WTC11 (cell line): ENCODE results near the gene NTN3. TPM values are rescaled to one million over a fixed set of nuclear protein-coding genes. Genes with fewer than 3 reads are reported as not detected.
A peak's percentile ranks its signal among the peaks of the same experiment; 100 is the strongest.

ENCODE experiments used
- ATAC-seq: fragments of 200-7000 bp; cut with Tn5 transposase; 2 replicates; pipeline ENCODE4 v1.10.0; 2021; ENCODE audit warnings: mild to moderate bottlenecking, moderate library complexity
- CTCF ChIA-PET: fragments of 300-600 bp; sonication (Branson Sonifier 250); formaldehyde crosslinking; loops from one replicate; lab custom pipeline; 2021; ENCODE audit warnings: antibody characterized with exemption; lab: Charles Lee
- POLR2A ChIA-PET: fragments of 350-600 bp; sonication (Branson Sonifier 250); formaldehyde crosslinking; loops from one replicate; lab custom pipeline; 2021; ENCODE audit warnings: antibody characterized with exemption; lab: Charles Lee
- DNase-seq: peaks from one replicate; pipeline ENCODE4 v3.0.0; 2021; ENCODE audit warnings: low spot score
- H3K27ac Mint-ChIP-seq: 2 replicates; pipeline ENCODE4 v1.8.0; 2021; ENCODE audit warnings: mixed read lengths
- H3K27me3 Mint-ChIP-seq: 2 replicates; pipeline ENCODE4 v1.8.0; 2021; ENCODE audit warnings: low read depth, mild to moderate bottlenecking, moderate library complexity, mixed read lengths
- H3K36me3 Mint-ChIP-seq: 2 replicates; pipeline ENCODE4 v1.8.0; 2021; ENCODE audit warnings: mixed read lengths
- H3K4me1 Mint-ChIP-seq: 2 replicates; pipeline ENCODE4 v1.8.0; 2022; ENCODE audit warnings: mixed read lengths
- H3K4me3 Mint-ChIP-seq: 2 replicates; pipeline ENCODE4 v1.8.0; 2021; ENCODE audit warnings: mild to moderate bottlenecking, moderate library complexity, mixed read lengths
- H3K9me3 Mint-ChIP-seq: 2 replicates; pipeline ENCODE4 v1.8.0; 2021; ENCODE audit warnings: mixed read lengths
- CDX4 ChIP-seq: fragments of 250-450 bp; sonication (Bioruptor Pico); IDR thresholded peaks from 2 replicates; pipeline ENCODE4 v1.9.0; 2021; ENCODE audit warnings: moderate library complexity, mild to moderate bottlenecking, inconsistent platforms, borderline replicate concordance
- ELF4 ChIP-seq: sonication (generic); formaldehyde crosslinking; IDR thresholded peaks from 2 replicates; pipeline ENCODE4 v1.8.1; 2022; ENCODE audit warnings: low read depth, mild to moderate bottlenecking, moderate library complexity, missing genetic modification reagents
- FOXP1 ChIP-seq: sonication (generic); formaldehyde crosslinking; IDR thresholded peaks from 2 replicates; pipeline ENCODE4 v1.8.0; 2022; ENCODE audit warnings: missing genetic modification reagents, mild to moderate bottlenecking, moderate library complexity, borderline replicate concordance
- FOXP4 ChIP-seq: sonication (generic); formaldehyde crosslinking; IDR thresholded peaks from 2 replicates; pipeline ENCODE4 v1.8.0; 2022; ENCODE audit warnings: mild to moderate bottlenecking, missing genetic modification reagents
- GABPB1 ChIP-seq: sonication (generic); formaldehyde crosslinking; IDR thresholded peaks from 2 replicates; pipeline ENCODE4 v1.8.1; 2023; ENCODE audit warnings: mild to moderate bottlenecking, missing genetic modification reagents
- GRHL2 ChIP-seq: fragments of 250-450 bp; sonication (Bioruptor Pico); IDR thresholded peaks from 2 replicates; pipeline ENCODE4 v1.8.0; 2022; ENCODE audit warnings: mild to moderate bottlenecking, moderate library complexity; ENCODE audit not compliant: insufficient replicate concordance, severe bottlenecking
- HMGXB4 ChIP-seq: sonication (generic); formaldehyde crosslinking; IDR thresholded peaks from 2 replicates; pipeline ENCODE4 v1.8.1; 2023; ENCODE audit warnings: mild to moderate bottlenecking, moderate library complexity, missing genetic modification reagents
- JUN ChIP-seq: sonication (generic); formaldehyde crosslinking; IDR thresholded peaks from 2 replicates; pipeline ENCODE4 v1.8.0; 2023; ENCODE audit warnings: mild to moderate bottlenecking, missing genetic modification reagents
- KAT7 ChIP-seq: sonication (generic); formaldehyde crosslinking; IDR thresholded peaks from 2 replicates; pipeline ENCODE4 v1.8.1; 2023; ENCODE audit warnings: missing genetic modification reagents, mild to moderate bottlenecking, borderline replicate concordance
- NFATC4 ChIP-seq: fragments of 250-450 bp; sonication (Bioruptor Pico); IDR thresholded peaks from 2 replicates; pipeline ENCODE4 v1.9.0; 2021; ENCODE audit warnings: mild to moderate bottlenecking
- SP1 ChIP-seq: sonication (generic); formaldehyde crosslinking; conservative IDR thresholded peaks from 2 replicates; pipeline ENCODE4 v1.8.1; 2022; ENCODE audit warnings: missing genetic modification reagents
- STAT6 ChIP-seq: sonication (generic); formaldehyde crosslinking; conservative IDR thresholded peaks from 2 replicates; pipeline ENCODE4 v1.8.1; 2023; ENCODE audit warnings: mild to moderate bottlenecking, low read depth, missing genetic modification reagents, moderate library complexity
- TEAD1 ChIP-seq: sonication (generic); formaldehyde crosslinking; IDR thresholded peaks from 2 replicates; pipeline ENCODE4 v1.8.0; 2022; ENCODE audit warnings: mild to moderate bottlenecking, missing genetic modification reagents
- TP53 ChIP-seq: sonication (generic); formaldehyde crosslinking; IDR thresholded peaks from 2 replicates; pipeline ENCODE4 v1.8.1; 2023; ENCODE audit warnings: mild to moderate bottlenecking, missing genetic modification reagents
- USF1 ChIP-seq: sonication (generic); formaldehyde crosslinking; IDR thresholded peaks from 2 replicates; pipeline ENCODE4 v1.8.0; 2022; ENCODE audit warnings: mild to moderate bottlenecking, missing genetic modification reagents
- ZBTB21 ChIP-seq: sonication (generic); formaldehyde crosslinking; IDR thresholded peaks from 2 replicates; pipeline ENCODE4 v1.8.1; 2023; ENCODE audit warnings: mild to moderate bottlenecking, missing genetic modification reagents, borderline replicate concordance
- ZBTB43 ChIP-seq: sonication (generic); formaldehyde crosslinking; IDR thresholded peaks from 2 replicates; pipeline ENCODE4 v1.8.1; 2023; ENCODE audit warnings: mild to moderate bottlenecking, missing genetic modification reagents
- ZNF396 ChIP-seq: fragments of 250-450 bp; sonication (Bioruptor Pico); IDR thresholded peaks from 2 replicates; pipeline ENCODE4 v1.8.0; 2021; ENCODE audit warnings: mild to moderate bottlenecking, moderate library complexity, borderline replicate concordance
- ZNF423 ChIP-seq: fragments of 250-450 bp; sonication (Bioruptor Pico); IDR thresholded peaks from 2 replicates; pipeline ENCODE4 v2.1.2; 2022; ENCODE audit warnings: mild to moderate bottlenecking, moderate library complexity
- total RNA-seq: library from RNA; stranded (reverse); gene quantifications from 3 replicates; pipeline ENCODE4 v1.2.3, GENCODE V29; 2021

NTN3 gene
- total RNA-seq, 1 experiment from 2014 or later, result 0.92 TPM

- no peak overlapping the region for H3K27ac Mint-ChIP-seq
- H3K4me1 Mint-ChIP-seq, result peaks cover 20% of the 10 kb centered on the region
- H3K9me3 Mint-ChIP-seq, result no peaks in the 10 kb centered on the region
- peak; percentile 31; the same call in 1 of the 2 replicates for TF ChIP-seq SP1 (CRISPR knock-in tag)
- no peak for TF ChIP-seq CDX4 (CRISPR knock-in tag)
- peak; percentile 10; the same call in 1 of the 2 replicates for TF ChIP-seq FOXP4 (CRISPR knock-in tag)
- CTCF ChIA-PET, result interaction anchor here (0.7 to 4.0 kb wide), 3 partner anchors 9 to 40 kb away, joined by 3 to 57 read pairs (median 4); partner anchors contain the start of gene ATP6V0C
- POLR2A ChIA-PET, result no interaction called here
- H3K4me3 Mint-ChIP-seq, result peak overlapping the region; percentile 62
- ATAC-seq, result no peak
- H3K36me3 Mint-ChIP-seq, result no peaks in the 10 kb centered on the region
- H3K27me3 Mint-ChIP-seq, result peaks cover 45% of the 10 kb centered on the region
- DNase-seq, result peak; percentile 42
Observed at GRCh38 chr16:2473446-2473926, 2.4 kb downstream of the NTN3 start.

- H3K27ac Mint-ChIP-seq, result no peak overlapping the region
- peaks cover 20% of the 10 kb centered on the region for H3K4me1 Mint-ChIP-seq
- H3K27me3 Mint-ChIP-seq, result peaks cover 41% of the 10 kb centered on the region
- no peaks in the 10 kb centered on the region for H3K36me3 Mint-ChIP-seq
- H3K4me3 Mint-ChIP-seq, result peak overlapping the region; percentile 67
- ATAC-seq (peak; percentile 11; the same call in 1 of the 2 replicates), DNase-seq (peak; percentile 42)
- ChIA-PET POLR2A (interaction anchor here (1.1 kb wide), 3 partner anchors 15 to 57 kb away, joined by 3 to 5 read pairs (median 3); partner anchors contain the start of genes CEMP1 and TEDC2), CTCF (interaction anchor here (0.5 to 4.0 kb wide), 5 partner anchors 12 to 195 kb away, joined by 3 to 57 read pairs (median 6); partner anchors contain the start of gene TEDC2)
- no peaks in the 10 kb centered on the region for H3K9me3 Mint-ChIP-seq
- no peak; the same call in 1 of the 2 replicates for TF ChIP-seq SP1 (CRISPR knock-in tag)
- TF ChIP-seq GABPB1 (CRISPR knock-in tag), result 0 out of 2 replicates have a peak, but pooled peaks have one; percentile 23
- TF ChIP-seq KAT7 (CRISPR knock-in tag), result 0 out of 2 replicates have a peak, but pooled peaks have one; percentile 84
- no peak for TF ChIP-seq STAT6 (CRISPR knock-in tag)
- no peak for TF ChIP-seq GRHL2 (CRISPR knock-in tag)
- no peak; the same call in 1 of the 2 replicates for TF ChIP-seq FOXP1 (CRISPR knock-in tag)
- no peak for TF ChIP-seq ZBTB21 (CRISPR knock-in tag)
- no peak for TF ChIP-seq TEAD1 (CRISPR knock-in tag)
- TF ChIP-seq TP53, result no peak
- no peak for TF ChIP-seq ELF4 (CRISPR knock-in tag)
- TF ChIP-seq JUN, result no peak
- TF ChIP-seq USF1 (CRISPR knock-in tag), result peak; percentile 33; the same call in 1 of the 2 replicates
- TF ChIP-seq ZNF423, result peak; percentile 57; the same call in 1 of the 2 replicates
- TF ChIP-seq ZNF396, result no peak
- TF ChIP-seq HMGXB4, result peak; percentile 60
- no peak for TF ChIP-seq NFATC4 (CRISPR knock-in tag)
- no peak for TF ChIP-seq ZBTB43 (CRISPR knock-in tag)
Observed at GRCh38 chr16:2473999-2474876, 3.1 kb downstream of the NTN3 start.
